Esophagus (tissue), 2 donors: ENCODE results near the gene RHBDF2. TPM values are rescaled to one million over a fixed set of nuclear protein-coding genes. Genes with fewer than 3 reads are reported as not detected.

Experiments used
- H3K27ac ChIP-seq, 2 donors: one replicate each; pipeline ENCODE4 v1.5.1; 2013; ENCODE audit warnings: low read depth in 2 of 2, mild to moderate bottlenecking in 2 of 2, inconsistent platforms in 1 of 2, low read length in 1 of 2, moderate library complexity in 1 of 2
- H3K27me3 ChIP-seq, 2 donors: one replicate each; pipeline ENCODE4 v1.6.1; 2013; ENCODE audit warnings: low read length in 2 of 2, control low read depth in 1 of 2, mild to moderate bottlenecking in 1 of 2; ENCODE audit not compliant: insufficient read depth in 2 of 2, control insufficient read depth in 1 of 2
- H3K36me3 ChIP-seq, 2 donors: one replicate each; pipeline ENCODE4 v1.6.1; 2013; ENCODE audit warnings: low read length in 1 of 2; ENCODE audit not compliant: control insufficient read depth in 2 of 2, insufficient read depth in 2 of 2
- H3K4me1 ChIP-seq, 2 donors: one replicate each; pipeline ENCODE4 v1.6.1; 2013; ENCODE audit warnings: low read length in 1 of 2; ENCODE audit not compliant: control insufficient read depth in 2 of 2, insufficient read depth in 2 of 2
- H3K4me3 ChIP-seq, 2 donors: one replicate each; pipeline ENCODE4 v1.5.1; 2013; ENCODE audit warnings: low read length in 2 of 2, mild to moderate bottlenecking in 2 of 2, low read depth in 1 of 2, moderate library complexity in 1 of 2
- H3K9me3 ChIP-seq, 2 donors: one replicate each; pipeline ENCODE4 v1.6.1; 2013; ENCODE audit warnings: mild to moderate bottlenecking in 2 of 2, low read depth in 1 of 2, low read length in 1 of 2, moderate library complexity in 1 of 2; ENCODE audit not compliant: control insufficient read depth in 2 of 2, insufficient read depth in 1 of 2
- WGBS, 2 donors: extraction: QIAGEN DNeasy Blood & Tissue Kit; methylation state at CpG; one replicate each; pipeline ENCODE4 v1.1.7; 2013; 5-methylcytosine and 5-hydroxymethylcytosine counted together
- polyA plus RNA-seq, 2 donors: library from polyadenylated mRNA; stranded (reverse); fragments of 200-250 nt; gene quantifications; one replicate each; pipeline ENCODE4 v1.2.3, GENCODE V29; 2013
- donor health status: healthy with polysubstance abuse.
- donor health status: Bipolar disorder and iron deficiency.

RHBDF2 gene
- polyA plus RNA-seq, 2 donors, result 19.4 to 27.3 TPM

GRCh38 chr17:76433693-76434092 lies 67.5 kb downstream of the RHBDF2 start:
- Histone ChIP-seq H3K4me1 (peaks cover 5 to 6% of the 10 kb centered on the region in 2 donors), H3K4me3 (no peak overlapping the region), H3K27ac (no peak overlapping the region), H3K27me3 (no peaks in the 10 kb centered on the region), H3K9me3 (no peaks in the 10 kb centered on the region), H3K36me3 (no peaks in the 10 kb centered on the region)
- 95 to 96% methylated on average over 9 of the region's 9 CpGs for WGBS, 2 donors

GRCh38 chr17:76432712-76433336 lies 68.4 kb downstream of the RHBDF2 start:
- 76 to 77% methylated on average over 3 of the region's 3 CpGs for WGBS, 2 donors
- Histone ChIP-seq H3K27me3 (no peaks in the 10 kb centered on the region), H3K9me3 (no peaks in the 10 kb centered on the region), H3K27ac (no peak overlapping the region), H3K4me3 (no peak overlapping the region), H3K4me1 (peaks cover 4 to 6% of the 10 kb centered on the region in 2 donors), H3K36me3 (no peaks in the 10 kb centered on the region)

GRCh38 chr17:76432004-76432403 lies 69.2 kb downstream of the RHBDF2 start:
- Histone ChIP-seq H3K4me3 (no peak overlapping the region), H3K27me3 (no peaks in the 10 kb centered on the region), H3K9me3 (no peaks in the 10 kb centered on the region), H3K27ac (no peak overlapping the region), H3K4me1 (peaks cover 4 to 10% of the 10 kb centered on the region in 2 donors), H3K36me3 (no peaks in the 10 kb centered on the region)
- 82 to 85% methylated on average over 6 of the region's 6 CpGs for WGBS, 2 donors

GRCh38 chr17:76431509-76431908 lies 69.7 kb downstream of the RHBDF2 start:
- H3K27me3 ChIP-seq, result no peaks in the 10 kb centered on the region
- H3K36me3 ChIP-seq, result no peaks in the 10 kb centered on the region
- WGBS, 2 donors, result 86 to 89% methylated on average over 2 of the region's 2 CpGs
- no peak overlapping the region for H3K4me3 ChIP-seq
- no peaks in the 10 kb centered on the region for H3K9me3 ChIP-seq
- H3K4me1 ChIP-seq, result peaks cover 4 to 10% of the 10 kb centered on the region in 2 donors
- H3K27ac ChIP-seq, result no peak overlapping the region

- no peak overlapping the region for H3K4me3 ChIP-seq
- H3K36me3 ChIP-seq, result no peaks in the 10 kb centered on the region
- H3K9me3 ChIP-seq, result no peaks in the 10 kb centered on the region
- no peak overlapping the region for H3K27ac ChIP-seq
- no peaks in the 10 kb centered on the region for H3K27me3 ChIP-seq
- peaks cover 0 to 4% of the 10 kb centered on the region in 2 donors for H3K4me1 ChIP-seq
- WGBS, 2 donors, result 94% methylated on average over 1 of the region's 1 CpG
Observed at GRCh38 chr17:76428511-76428910, 72.7 kb downstream of the RHBDF2 start.

- Histone ChIP-seq H3K9me3 (no peaks in the 10 kb centered on the region), H3K4me3 (no peak overlapping the region), H3K36me3 (no peaks in the 10 kb centered on the region), H3K4me1 (peaks cover 0 to 4% of the 10 kb centered on the region in 2 donors), H3K27me3 (no peaks in the 10 kb centered on the region), H3K27ac (no peak overlapping the region)
- 65 to 69% methylated on average over 8 of the region's 8 CpGs for WGBS, 2 donors
Observed at GRCh38 chr17:76427501-76428231, 73.6 kb downstream of the RHBDF2 start.

- Histone ChIP-seq H3K4me1 (peaks cover 0 to 4% of the 10 kb centered on the region in 2 donors), H3K9me3 (no peaks in the 10 kb centered on the region), H3K36me3 (no peaks in the 10 kb centered on the region), H3K27me3 (no peaks in the 10 kb centered on the region), H3K4me3 (no peak overlapping the region), H3K27ac (no peak overlapping the region)
- WGBS, 2 donors, result 94 to 95% methylated on average over 3 of the region's 3 CpGs
Observed at GRCh38 chr17:76426853-76427252, 74.4 kb downstream of the RHBDF2 start.

GRCh38 chr17:76422860-76423259 lies 78.4 kb downstream of the RHBDF2 start:
- Histone ChIP-seq H3K4me3 (no peak overlapping the region), H3K36me3 (no peaks in the 10 kb centered on the region), H3K9me3 (no peaks in the 10 kb centered on the region)

GRCh38 chr17:76422406-76422805 lies 78.8 kb downstream of the RHBDF2 start:
- no peaks in the 10 kb centered on the region for H3K9me3 ChIP-seq
- H3K4me1 ChIP-seq, result peaks cover 0 to under 1% of the 10 kb centered on the region in 2 donors
- no peak overlapping the region for H3K27ac ChIP-seq
- H3K27me3 ChIP-seq, result no peaks in the 10 kb centered on the region
- no peaks in the 10 kb centered on the region for H3K36me3 ChIP-seq
- H3K4me3 ChIP-seq, result no peak overlapping the region
- 96% methylated on average over 8 of the region's 8 CpGs for WGBS, 2 donors

More at GRCh38 chr17:76422860-76423259, 78.4 kb downstream of the RHBDF2 start:
- no peaks in the 10 kb centered on the region for H3K27me3 ChIP-seq
- no peak overlapping the region for H3K27ac ChIP-seq
- peaks cover 0 to 4% of the 10 kb centered on the region in 2 donors for H3K4me1 ChIP-seq
- WGBS, 2 donors, result 90 to 92% methylated on average over 6 of the region's 6 CpGs

GRCh38 chr17:76421044-76421407 lies 80.2 kb downstream of the RHBDF2 start:
- Histone ChIP-seq H3K27me3 (no peaks in the 10 kb centered on the region), H3K9me3 (no peaks in the 10 kb centered on the region), H3K4me3 (no peak overlapping the region), H3K4me1 (no peaks in the 10 kb centered on the region), H3K27ac (no peak overlapping the region), H3K36me3 (no peaks in the 10 kb centered on the region)
- 74 to 76% methylated on average over 7 of the region's 7 CpGs for WGBS, 2 donors
